ENCODE data around the gene CD300LF. TPM values are rescaled to one million over a fixed set of nuclear protein-coding genes. Genes with fewer than 3 reads are reported as not detected.

CD300LF gene
- total RNA-seq, 1 experiment from 2014 or later = not detected

GRCh38 chr17:74690409-74690825, 22.3 kb downstream of the CD300LF start:
- Mint-ChIP-seq H3K36me3 (no peaks in the 10 kb centered on the region), H3K27me3 (ENCODE audit: low read depth) (peaks cover 22% of the 10 kb centered on the region), H3K27ac (no peak overlapping the region), H3K4me3 (no peak overlapping the region), H3K9me3 (peaks cover 8% of the 10 kb centered on the region; the same call in 1 of the 2 replicates), H3K4me1 (no peaks in the 10 kb centered on the region)
- no peak for ATAC-seq
- ChIA-PET POLR2A (no interaction called here), CTCF (interaction anchor here (1.4 to 2.2 kb wide), 4 partner anchors 19 to 322 kb away, joined by 4 to 10 read pairs (median 6); no protein-coding TSS in a partner anchor)
- DNase-seq (ENCODE audit: low spot score) = no peak
- TF ChIP-seq MXD4 (CRISPR knock-in tag; IDR thresholded peaks at IDR 0.05; ENCODE audit: borderline replicate concordance) (no peak), FOXJ3 (CRISPR knock-in tag; IDR thresholded peaks at IDR 0.05; ENCODE audit: borderline replicate concordance) (no peak), MAX (CRISPR knock-in tag; IDR thresholded peaks at IDR 0.05) (no peak)

- no peak for TF ChIP-seq CREB1 (CRISPR knock-in tag; IDR thresholded peaks at IDR 0.05)
- TF ChIP-seq TCF7 (CRISPR knock-in tag; IDR thresholded peaks at IDR 0.05; ENCODE audit: low read depth) = no peak
- TF ChIP-seq, protein P1, sequence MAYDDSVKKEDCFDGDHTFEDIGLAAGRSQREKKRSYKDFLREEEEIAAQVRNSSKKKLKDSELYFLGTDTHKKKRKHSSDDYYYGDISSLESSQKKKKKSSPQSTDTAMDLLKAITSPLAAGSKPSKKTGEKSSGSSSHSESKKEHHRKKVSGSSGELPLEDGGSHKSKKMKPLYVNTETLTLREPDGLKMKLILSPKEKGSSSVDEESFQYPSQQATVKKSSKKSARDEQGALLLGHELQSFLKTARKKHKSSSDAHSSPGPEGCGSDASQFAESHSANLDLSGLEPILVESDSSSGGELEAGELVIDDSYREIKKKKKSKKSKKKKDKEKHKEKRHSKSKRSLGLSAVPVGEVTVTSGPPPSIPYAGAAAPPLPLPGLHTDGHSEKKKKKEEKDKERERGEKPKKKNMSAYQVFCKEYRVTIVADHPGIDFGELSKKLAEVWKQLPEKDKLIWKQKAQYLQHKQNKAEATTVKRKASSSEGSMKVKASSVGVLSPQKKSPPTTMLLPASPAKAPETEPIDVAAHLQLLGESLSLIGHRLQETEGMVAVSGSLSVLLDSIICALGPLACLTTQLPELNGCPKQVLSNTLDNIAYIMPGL (CRISPR knock-in tag; IDR thresholded peaks at IDR 0.05) = no peak
- no peak for TF ChIP-seq ATF3 (CRISPR knock-in tag; conservative IDR thresholded peaks at IDR 0.05)
- no peak for TF ChIP-seq ZNF423 (CRISPR knock-in tag; IDR thresholded peaks at IDR 0.05)
- TF ChIP-seq, protein P2, sequence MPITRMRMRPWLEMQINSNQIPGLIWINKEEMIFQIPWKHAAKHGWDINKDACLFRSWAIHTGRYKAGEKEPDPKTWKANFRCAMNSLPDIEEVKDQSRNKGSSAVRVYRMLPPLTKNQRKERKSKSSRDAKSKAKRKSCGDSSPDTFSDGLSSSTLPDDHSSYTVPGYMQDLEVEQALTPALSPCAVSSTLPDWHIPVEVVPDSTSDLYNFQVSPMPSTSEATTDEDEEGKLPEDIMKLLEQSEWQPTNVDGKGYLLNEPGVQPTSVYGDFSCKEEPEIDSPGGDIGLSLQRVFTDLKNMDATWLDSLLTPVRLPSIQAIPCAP (CRISPR knock-in tag; IDR thresholded peaks at IDR 0.05) = no peak
- no peak for TF ChIP-seq MYBL2 (CRISPR knock-in tag; IDR thresholded peaks at IDR 0.05)
- no peak for TF ChIP-seq ZNF671 (CRISPR knock-in tag; IDR thresholded peaks at IDR 0.05)
- TF ChIP-seq SMAD3 (CRISPR knock-in tag; IDR thresholded peaks at IDR 0.05; ENCODE audit: borderline replicate concordance) = no peak
- no peak for TF ChIP-seq FOXJ3 (CRISPR knock-in tag; IDR thresholded peaks at IDR 0.05; ENCODE audit: borderline replicate concordance)
- Mint-ChIP-seq H3K9me3 (no peaks in the 10 kb centered on the region), H3K36me3 (no peaks in the 10 kb centered on the region), H3K4me1 (no peaks in the 10 kb centered on the region), H3K27me3 (ENCODE audit: low read depth) (peaks cover 22% of the 10 kb centered on the region), H3K4me3 (no peak overlapping the region), H3K27ac (no peak overlapping the region)
- ATAC-seq = no peak
- no peak for DNase-seq (ENCODE audit: low spot score)
- ChIA-PET POLR2A (no interaction called here), CTCF (interaction anchor here (2.8 kb wide), 1 partner anchor 30 kb away, joined by 10 read pairs; no protein-coding TSS in a partner anchor)
These were observed 24.8 kb downstream of the CD300LF start for GRCh38 chr17:74687886-74688285.

GRCh38 chr17:74686761-74687160, 26.0 kb downstream of the CD300LF start:
- POLR2A ChIA-PET = no interaction called here
- Mint-ChIP-seq H3K9me3 (no peaks in the 10 kb centered on the region), H3K36me3 (no peaks in the 10 kb centered on the region), H3K4me3 (no peak overlapping the region), H3K27ac (no peak overlapping the region), H3K27me3 (ENCODE audit: low read depth) (peaks cover 12% of the 10 kb centered on the region), H3K4me1 (no peaks in the 10 kb centered on the region)
- TF ChIP-seq, protein P2 (CRISPR knock-in tag; IDR thresholded peaks at IDR 0.05) = no peak
- no peak for DNase-seq (ENCODE audit: low spot score)
- peak; percentile 30; the same call in 1 of the 2 replicates for ATAC-seq
- CTCF ChIA-PET = interaction anchor here (0.5 to 2.8 kb wide), 4 partner anchors 29 to 215 kb away, joined by 5 to 17 read pairs (median 8); partner anchors contain the start of gene RAB37

- CTCF ChIA-PET = interaction anchor here (1.2 to 1.7 kb wide), 2 partner anchors 11 to 25 kb away, joined by 3 to 6 read pairs; no protein-coding TSS in a partner anchor
- no peak overlapping the region for H3K4me3 Mint-ChIP-seq
These were observed 30.1 kb downstream of the CD300LF start for GRCh38 chr17:74682471-74683190.

More at GRCh38 chr17:74682471-74683190, 30.1 kb downstream of the CD300LF start:
- H3K27ac Mint-ChIP-seq = no peak overlapping the region
- ATAC-seq (no peak), DNase-seq (ENCODE audit: low spot score) (no peak)
- H3K27me3 Mint-ChIP-seq (ENCODE audit: low read depth) = peaks cover 18% of the 10 kb centered on the region
- H3K9me3 Mint-ChIP-seq = no peaks in the 10 kb centered on the region
- POLR2A ChIA-PET = no interaction called here
- peaks cover 11% of the 10 kb centered on the region for H3K4me1 Mint-ChIP-seq
- no peaks in the 10 kb centered on the region for H3K36me3 Mint-ChIP-seq
- no peak for TF ChIP-seq E2F1 (CRISPR knock-in tag; IDR thresholded peaks at IDR 0.05)
- TF ChIP-seq, protein P3, sequence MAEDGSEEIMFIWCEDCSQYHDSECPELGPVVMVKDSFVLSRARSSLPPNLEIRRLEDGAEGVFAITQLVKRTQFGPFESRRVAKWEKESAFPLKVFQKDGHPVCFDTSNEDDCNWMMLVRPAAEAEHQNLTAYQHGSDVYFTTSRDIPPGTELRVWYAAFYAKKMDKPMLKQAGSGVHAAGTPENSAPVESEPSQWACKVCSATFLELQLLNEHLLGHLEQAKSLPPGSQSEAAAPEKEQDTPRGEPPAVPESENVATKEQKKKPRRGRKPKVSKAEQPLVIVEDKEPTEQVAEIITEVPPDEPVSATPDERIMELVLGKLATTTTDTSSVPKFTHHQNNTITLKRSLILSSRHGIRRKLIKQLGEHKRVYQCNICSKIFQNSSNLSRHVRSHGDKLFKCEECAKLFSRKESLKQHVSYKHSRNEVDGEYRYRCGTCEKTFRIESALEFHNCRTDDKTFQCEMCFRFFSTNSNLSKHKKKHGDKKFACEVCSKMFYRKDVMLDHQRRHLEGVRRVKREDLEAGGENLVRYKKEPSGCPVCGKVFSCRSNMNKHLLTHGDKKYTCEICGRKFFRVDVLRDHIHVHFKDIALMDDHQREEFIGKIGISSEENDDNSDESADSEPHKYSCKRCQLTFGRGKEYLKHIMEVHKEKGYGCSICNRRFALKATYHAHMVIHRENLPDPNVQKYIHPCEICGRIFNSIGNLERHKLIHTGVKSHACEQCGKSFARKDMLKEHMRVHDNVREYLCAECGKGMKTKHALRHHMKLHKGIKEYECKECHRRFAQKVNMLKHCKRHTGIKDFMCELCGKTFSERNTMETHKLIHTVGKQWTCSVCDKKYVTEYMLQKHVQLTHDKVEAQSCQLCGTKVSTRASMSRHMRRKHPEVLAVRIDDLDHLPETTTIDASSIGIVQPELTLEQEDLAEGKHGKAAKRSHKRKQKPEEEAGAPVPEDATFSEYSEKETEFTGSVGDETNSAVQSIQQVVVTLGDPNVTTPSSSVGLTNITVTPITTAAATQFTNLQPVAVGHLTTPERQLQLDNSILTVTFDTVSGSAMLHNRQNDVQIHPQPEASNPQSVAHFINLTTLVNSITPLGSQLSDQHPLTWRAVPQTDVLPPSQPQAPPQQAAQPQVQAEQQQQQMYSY (CRISPR knock-in tag; IDR thresholded peaks at IDR 0.05) = no peak
- TF ChIP-seq, protein P4, sequence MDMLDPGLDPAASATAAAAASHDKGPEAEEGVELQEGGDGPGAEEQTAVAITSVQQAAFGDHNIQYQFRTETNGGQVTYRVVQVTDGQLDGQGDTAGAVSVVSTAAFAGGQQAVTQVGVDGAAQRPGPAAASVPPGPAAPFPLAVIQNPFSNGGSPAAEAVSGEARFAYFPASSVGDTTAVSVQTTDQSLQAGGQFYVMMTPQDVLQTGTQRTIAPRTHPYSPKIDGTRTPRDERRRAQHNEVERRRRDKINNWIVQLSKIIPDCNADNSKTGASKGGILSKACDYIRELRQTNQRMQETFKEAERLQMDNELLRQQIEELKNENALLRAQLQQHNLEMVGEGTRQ (CRISPR knock-in tag; IDR thresholded peaks at IDR 0.05) = peak; percentile 31; the same call in 1 of the 2 replicates
